Superior temporal gyrus (tissue), 1 donor: Measurements from ENCODE around the gene CAPN6.

Experiments
- DNase-seq: peaks from one replicate; pipeline ENCODE4 v3.0.0-alpha.2; 2016; ENCODE audit errors: extremely low spot score

The CAPN6 gene, protein sequence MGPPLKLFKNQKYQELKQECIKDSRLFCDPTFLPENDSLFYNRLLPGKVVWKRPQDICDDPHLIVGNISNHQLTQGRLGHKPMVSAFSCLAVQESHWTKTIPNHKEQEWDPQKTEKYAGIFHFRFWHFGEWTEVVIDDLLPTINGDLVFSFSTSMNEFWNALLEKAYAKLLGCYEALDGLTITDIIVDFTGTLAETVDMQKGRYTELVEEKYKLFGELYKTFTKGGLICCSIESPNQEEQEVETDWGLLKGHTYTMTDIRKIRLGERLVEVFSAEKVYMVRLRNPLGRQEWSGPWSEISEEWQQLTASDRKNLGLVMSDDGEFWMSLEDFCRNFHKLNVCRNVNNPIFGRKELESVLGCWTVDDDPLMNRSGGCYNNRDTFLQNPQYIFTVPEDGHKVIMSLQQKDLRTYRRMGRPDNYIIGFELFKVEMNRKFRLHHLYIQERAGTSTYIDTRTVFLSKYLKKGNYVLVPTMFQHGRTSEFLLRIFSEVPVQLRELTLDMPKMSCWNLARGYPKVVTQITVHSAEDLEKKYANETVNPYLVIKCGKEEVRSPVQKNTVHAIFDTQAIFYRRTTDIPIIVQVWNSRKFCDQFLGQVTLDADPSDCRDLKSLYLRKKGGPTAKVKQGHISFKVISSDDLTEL

DNA sequence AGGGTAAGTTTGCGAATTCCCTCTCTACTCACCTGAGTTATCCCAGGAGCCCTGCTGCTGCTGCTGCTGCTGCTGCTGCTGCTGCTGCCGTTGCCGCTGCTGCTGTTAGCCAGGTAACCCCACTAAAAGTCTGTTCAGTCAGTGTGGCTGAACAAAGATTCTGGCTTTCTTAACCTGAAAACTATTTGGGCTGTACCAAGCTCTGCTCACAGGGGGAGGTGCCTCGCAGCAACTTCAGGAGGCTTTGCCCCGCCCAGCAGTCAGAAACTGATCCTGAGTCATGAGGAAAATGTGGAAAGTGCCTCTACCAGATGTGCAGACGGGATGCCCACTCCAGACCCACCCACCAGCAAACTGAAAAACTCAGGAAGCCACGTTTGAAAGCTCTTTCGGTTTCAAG lies at the start of gene CAPN6:
Gene CAPN6 (minus strand): TSS at position 145 of the 400 bp plus-strand sequence. CDS start 6,547 bp downstream, outside the sequence.
- no peak for DNase-seq

DNA sequence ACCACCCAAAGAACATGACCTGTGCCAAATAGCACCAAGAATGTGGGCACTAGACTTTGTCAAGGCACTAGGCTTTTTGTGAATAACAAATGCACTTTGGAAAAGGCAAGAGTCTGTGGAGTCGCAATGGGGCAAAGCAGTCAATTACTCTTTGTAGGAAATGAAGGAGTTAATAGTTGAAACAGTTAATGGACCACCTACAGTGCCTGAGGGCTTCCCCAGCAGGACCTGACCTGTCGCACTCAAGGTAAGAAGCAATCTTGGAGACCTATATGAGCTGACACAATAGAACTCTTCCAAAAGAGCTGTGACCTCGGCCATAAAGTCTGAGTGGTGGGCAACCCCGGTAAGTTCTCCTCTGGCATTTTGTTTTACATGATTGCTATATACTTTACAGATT lies 49.2 kb upstream of the CAPN6 start:
- no peak for DNase-seq

DNA sequence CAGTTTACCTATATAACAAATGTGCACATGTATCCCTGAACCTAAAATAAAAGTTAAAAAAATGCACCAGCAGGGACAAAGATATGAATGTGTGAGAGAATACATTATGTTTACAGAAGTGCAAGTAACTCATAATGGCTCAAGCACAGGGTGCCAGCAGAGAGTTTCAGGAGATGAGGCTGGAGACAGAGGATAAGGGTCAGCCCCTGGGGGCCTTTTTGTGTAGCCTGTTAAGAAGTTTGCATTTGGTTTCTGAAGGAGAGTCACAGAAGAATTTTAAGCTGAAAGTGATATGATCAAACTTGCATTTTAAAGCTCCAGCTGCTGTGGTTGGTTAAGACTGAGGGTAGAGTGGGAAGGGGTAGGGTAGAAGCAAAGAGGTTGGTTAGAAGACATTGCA lies 48.6 kb upstream of the CAPN6 start:
- DNase-seq, result no peak

DNA sequence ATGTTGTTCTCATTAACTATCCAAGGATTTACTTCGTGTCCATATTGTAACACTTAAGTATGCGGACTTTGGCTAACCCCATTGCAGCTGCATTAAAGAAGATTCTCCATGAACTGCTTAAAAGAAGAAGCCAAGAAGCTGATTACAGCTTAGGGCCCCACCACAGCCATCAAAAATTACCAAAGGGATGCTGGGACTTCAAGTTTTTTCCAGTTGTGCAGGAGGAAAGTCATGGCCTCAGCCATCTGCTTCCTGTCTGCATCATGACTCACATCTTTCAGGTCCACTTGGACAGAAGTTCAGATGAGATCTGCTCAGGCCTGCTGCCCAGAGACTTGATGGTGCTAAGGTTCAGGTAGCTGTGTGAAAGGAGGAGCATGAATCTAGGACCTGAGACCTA lies 38.8 kb upstream of the CAPN6 start:
- no peak for DNase-seq

DNA sequence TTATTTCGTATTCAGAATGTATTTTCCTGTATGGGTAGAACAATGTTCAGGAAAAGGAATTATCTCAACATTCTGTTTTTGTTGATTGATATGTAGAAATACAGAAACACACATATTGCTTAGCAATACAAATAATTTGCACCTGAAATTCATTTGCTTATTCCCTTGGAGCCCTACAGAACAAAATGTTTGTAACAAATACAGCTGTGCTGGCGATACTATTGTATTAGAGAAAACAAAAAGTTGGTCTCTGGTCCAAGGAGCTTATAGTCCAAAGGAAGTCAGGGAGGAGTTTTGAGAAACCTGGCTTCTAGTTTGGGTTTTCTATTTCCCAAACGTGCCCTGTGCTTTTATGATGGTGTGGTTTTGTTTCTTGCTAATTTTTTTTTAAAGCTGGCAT lies 37.8 kb upstream of the CAPN6 start:
- no peak for DNase-seq

DNA sequence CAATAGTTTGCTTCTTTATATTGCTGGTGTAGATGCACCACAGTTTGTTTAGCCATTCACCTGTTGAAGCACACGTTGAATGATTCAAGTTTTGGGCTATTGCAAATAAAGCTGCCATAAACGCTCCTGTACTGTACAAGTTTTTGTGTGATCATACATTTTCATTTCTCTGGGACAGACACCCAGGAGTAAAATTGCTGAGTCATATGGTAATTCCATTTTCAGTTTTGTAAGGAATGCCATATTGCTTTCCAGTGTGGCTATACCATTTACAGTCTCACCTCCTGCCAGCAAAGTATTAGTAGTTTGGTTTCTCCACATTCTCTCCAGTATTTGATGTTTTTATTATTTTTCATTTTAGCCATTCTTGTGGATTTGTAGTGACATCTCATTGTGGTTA lies 32.0 kb upstream of the CAPN6 start:
- no peak for DNase-seq

DNA sequence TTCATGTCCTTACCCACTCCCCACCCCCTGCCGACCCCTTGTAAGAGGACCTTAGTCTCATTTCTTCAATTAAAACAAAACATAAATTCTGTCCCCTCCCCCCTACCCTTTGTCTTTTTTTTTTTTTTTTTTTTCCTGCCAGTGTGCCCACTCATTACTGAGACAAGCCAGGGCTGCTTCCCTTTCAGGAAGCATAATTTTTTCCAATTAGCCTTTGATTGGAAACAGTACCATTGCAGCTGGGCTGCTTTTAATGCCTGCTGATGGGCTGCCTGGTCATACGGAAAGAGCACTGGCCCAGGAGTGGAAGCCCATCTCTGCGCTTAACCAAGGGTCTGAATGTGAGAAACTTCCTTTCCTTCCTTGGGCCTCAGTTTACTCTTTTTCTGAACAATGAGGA lies 18.6 kb upstream of the CAPN6 start:
- no peak for DNase-seq

DNA sequence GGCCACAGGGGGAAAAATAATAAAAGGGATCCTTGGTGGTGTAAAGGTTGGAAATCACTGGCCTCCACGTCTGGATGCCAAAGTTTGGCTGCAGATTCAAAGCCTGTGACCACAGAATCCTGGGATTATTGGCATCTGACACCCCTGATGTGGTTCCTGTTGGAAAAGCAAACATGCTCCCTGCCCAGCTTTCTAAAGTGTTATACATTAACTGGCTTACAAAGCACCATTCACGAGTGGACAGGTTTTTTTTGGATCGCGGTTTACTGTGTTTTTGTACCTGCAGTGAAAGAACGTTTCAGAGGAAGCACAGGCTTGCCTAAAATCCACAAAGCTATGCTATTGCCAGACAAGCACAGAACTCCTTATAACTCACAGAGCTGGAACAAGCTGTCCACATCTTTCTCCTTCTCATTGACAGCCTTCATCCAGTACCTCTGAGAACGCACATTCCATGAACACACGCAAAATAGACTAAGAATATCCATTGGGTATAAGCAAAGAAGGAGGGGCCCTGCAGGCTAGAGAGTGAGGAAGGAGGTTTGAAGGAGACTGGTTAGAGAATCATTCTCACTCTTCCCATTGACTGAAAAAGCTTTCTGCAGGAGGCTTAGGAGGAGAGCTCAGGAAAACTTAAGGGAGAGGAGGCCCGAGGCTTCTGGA lies 14.5 kb upstream of the CAPN6 start:
- DNase-seq, result no peak

DNA sequence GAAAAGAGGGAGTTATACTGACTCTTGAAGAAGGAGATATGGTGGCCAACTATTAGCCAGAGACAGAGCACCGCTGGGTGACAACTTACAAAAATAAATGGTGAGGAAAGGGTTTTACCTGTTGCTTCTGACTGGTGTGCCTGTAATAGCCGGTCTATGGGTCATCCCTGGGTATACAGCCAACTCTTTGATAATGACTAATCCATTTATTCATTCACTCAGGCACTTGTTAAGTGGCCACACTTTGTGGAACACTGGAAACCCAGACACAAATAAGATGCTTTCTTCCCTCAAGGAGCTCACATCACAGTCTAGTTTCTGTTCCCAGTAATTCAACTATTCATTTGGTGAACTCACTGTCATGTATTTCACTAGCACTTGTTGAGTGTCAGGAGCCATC lies 13.2 kb upstream of the CAPN6 start:
- no peak for DNase-seq

DNA sequence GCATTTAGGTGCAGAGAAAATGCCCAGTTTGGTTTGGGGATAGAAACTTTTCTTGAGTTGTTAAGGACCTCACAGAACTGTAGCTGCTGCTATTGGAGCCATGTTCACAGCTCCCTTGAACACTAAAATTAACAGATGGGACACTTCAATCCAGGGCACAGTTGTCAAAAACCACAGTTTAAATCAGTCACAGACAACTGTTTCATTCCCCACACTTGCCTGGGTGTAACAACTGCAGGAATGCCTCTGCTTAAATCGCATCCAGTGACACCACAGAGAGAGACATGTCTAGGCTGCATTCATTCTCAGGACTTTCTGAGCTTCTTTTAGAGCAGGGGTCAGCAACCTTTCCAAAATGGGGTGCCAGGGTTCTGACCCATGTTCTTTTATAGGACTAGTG lies 12.7 kb upstream of the CAPN6 start:
- no peak for DNase-seq

DNA sequence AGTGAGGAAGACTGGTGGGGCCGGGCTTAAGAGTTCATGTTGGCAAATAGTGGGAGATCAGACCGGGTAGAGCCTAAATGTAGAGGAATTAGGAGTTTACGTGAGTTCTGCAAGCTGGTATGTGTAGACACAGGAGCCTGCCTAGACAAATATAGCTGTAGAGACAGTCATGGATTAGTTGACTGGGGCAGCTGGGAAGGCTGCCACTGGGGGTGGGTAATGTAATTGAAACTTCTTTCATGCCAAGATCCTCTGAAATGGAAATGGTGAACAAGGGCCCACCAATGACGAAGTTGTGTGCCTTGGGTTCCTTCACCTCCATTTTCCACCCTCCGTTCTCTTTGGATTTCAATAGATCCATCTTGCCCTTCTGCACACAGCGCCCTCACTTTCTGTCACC lies 11.9 kb upstream of the CAPN6 start:
- DNase-seq, result no peak

DNA sequence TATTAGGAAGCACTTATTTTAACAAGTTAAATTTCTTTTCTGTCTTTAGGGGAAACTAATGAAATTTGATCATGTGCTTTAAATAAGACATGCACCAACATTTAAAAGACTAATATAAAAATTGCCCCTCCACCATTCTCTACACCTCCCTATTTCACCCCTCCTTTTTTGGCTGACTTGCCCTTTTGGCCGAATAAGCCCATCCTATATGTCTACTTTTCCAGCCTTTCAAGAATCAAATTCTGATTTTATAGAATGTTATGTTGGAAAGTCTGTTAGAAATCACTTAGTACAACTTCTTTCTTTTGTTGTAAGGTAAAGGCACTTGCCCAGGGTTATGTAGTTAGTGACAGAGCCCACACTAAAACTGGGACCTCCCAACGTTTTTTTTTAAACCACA lies 1.8 kb downstream of the CAPN6 start:
- no peak for DNase-seq

DNA sequence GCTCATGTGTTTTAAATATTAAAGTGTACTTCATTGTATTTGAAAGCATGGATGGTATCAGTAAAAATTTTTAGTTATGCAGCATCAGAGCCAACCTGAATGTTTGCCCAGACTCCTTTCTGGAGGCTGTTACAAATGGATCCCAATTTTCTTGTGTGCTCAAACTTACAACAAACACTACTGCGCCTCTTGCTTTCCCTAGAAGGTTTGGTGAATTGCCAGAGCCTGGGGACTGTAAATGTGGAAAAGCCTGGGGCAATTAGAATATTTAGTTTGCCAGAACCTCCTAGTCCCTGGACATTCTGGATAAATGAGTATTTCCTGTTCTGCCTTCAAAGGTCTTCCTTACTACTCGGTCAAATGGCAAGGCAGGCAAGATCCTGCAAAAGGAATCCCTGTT lies 4.8 kb downstream of the CAPN6 start:
- DNase-seq, result no peak

DNA sequence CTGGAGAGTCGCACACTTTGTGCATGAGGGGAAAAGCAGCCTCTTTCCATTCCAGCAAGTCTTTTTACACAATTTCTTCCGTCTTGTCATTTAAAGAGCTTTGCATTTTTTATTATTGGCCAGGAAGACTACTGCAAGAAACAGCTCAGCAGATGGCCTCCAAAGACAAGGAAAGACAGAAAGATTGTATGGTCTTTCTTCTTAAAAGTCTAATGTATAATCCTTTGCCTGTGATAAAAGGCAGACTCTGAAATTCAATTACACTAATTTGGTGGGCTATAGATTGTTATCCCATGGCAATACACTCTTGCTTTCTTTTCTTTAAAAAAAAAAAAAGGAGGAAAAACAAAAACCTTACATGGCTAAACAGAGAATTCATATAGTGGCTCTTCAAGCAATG lies 5.9 kb downstream of the CAPN6 start:
- peak; percentile 12 for DNase-seq

DNA sequence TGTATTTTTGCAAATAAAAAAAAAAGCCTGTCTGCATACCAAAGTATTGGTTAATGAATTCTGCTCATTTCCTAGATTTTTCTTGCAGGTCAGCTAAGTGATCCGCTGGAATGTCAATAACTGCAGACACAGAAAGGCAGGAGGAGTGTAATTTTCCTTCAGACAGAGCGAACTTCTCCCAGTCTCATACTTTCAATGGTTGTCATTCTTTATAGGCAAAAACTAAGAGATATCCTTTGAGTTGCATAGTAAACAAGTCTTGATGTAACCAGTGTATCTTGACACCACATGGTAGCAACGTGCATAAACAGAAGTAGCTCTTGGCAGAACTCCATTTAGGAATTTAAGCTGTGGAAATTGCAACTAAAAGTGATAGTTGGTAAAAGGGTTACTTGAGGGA lies 8.2 kb downstream of the CAPN6 start:
- DNase-seq, result no peak

DNA sequence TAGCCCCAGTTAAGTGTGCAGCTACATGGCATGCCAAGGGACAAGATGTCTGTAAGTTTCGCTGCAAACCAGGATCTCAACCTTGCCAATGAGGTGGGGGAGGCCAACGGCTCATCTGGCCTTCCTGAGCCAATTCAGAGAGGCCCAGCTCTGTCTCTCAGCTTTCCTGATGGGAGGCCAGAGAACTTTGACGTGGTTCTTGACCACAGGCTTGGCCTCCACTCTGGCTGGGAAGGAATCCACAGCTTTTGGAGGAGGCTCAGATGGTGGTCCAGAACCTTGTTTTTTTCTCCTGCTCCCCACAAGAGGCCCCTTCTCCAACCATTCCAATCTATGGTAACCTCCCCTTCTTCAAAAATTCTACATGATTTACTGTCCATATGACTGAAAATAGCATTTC lies 9.8 kb downstream of the CAPN6 start:
- DNase-seq, result no peak

DNA sequence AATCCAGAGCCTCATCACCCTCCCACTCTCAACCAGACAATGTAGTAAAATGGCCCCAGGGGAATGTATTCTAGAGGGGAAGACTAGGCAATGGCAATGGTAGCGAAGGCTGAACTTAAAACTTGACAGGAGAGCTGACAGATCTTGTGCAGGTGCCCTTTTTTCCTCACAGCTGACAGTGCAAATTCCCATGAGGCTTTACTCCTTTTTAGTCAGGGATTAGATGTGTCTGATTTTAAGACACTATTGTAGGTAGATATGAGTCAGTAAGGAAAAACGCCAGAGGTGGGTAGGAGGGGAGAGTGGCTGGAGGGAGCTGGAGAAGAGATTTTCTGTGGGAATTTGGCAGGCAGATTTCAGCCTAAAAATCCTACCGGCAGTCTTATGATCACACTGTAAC lies 10.7 kb downstream of the CAPN6 start:
- DNase-seq, result no peak

DNA sequence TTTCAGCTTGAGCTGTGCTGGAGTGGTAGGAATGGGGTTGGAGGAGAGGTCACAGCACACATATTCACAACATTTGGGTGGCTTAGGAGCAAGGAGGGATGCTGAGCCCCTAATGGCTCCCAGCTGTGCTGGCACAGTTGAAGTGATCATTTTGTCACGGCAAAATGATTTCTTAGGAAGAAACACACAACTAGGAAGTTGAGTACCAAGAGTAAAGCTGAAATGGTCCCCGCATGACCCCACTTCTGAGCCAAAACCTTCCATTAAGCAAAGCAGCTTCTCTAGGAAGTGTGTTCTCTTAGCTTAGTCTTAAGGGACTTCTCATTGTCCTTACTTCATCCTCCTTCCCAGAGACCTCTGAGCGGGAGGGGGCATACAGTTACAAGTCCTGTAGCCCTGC lies 12.6 kb downstream of the CAPN6 start:
- DNase-seq, result no peak

DNA sequence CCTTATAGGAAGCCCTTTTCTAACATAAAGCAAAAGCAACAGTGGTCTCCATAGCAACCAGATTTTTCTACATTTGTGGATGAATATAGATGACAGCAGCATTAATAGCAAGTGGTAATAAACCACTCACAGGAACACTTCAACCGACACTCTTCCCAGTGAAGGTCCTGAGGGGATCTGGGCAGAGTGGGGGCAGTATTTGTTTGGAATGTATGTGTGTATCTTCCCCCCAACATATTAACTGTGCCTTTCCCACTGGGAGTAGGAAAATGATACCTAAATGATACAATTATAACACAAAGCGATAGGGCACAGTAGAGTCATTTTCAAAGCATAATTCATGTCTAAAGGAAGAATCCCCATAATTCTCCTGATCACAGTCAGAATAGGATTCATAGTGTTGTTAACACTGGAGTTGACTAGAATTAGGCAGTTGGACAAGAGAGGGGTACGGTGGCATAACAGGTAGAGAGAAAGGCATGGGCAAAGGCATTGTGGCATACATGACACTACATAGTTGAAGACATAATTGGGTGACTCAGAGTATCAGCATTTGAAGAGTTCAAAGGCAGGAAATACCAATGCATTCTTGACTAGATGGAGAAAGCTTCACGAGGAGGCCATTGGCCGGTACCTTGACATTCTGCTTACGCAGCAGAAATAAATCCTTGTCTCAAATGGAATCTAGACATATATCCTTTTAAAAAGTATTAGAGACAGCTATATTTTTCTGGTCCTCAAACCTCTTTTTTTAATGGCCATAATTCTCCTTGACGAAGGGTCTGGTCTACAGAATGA lies 15.2 kb downstream of the CAPN6 start:
- no peak for DNase-seq

DNA sequence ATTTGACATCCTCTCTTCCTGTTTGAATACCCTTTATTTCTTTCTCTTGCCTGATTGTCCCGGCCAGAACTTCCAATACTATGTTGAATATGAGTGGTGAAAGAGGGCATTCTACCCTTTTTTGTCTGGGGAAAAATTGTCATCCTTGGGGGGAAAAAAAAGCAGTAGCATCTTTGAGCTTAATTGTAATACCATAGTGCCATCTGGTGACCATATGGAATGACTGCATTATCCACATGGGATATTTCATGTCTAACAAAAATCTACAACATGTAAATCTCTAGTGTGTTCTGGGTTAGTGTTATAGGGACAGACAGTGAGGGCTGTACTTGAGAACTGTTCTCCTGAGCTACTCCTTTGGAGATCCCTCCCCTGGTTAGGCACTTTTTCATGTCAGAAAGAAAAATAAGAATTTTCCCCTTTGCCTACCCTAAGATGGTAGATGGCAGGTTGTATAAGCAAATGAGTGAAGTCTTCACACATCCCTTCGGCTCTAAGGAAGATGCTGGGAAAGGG lies 26.0 kb downstream of the CAPN6 start:
- peak; percentile 60 for DNase-seq

DNA sequence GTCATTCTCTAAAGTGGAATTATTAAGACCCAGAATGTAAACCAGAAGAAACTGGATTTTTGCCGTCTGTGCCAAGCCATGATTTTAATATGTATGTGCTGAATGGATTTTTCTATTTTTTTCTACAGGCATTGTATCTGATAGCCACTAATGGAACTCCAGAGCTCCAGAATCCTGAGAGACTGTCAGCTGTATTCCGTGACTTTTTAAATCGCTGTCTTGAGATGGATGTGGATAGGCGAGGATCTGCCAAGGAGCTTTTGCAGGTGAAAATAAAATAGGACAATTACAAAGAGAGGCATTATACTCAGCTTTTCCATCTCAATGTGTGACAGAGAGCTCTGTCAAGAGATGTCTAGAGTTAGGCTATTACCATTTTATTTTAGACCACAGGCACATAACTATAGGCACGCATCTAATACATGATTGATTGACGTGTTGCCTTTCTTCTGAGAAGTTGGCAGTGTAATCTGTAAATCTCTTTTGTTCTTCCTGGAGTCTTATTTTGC lies 53.9 kb downstream of the CAPN6 start:
- no peak for DNase-seq

DNA sequence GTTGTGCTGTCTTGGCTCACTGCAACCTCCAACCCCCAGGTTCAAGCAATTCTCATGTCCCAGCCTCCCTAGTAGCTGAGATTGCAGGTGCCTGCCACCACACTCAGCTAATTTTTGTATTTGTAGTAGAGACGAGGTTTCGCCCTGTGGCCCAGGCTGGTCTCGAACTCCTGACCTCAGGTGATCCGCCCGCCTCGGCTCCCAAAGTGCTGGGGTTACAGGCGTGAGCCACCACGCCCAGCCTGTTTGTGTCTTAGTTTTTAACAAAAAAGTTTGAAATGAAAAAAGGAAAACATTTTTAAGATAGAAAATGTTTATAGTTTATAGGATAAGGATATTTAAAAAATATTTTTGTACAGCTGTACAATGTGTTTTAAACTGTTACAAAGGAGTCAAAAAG lies 62.4 kb downstream of the CAPN6 start:
- no peak for DNase-seq
